HG03066 (cell line): ENCODE results near the gene CNTN5.

Experiments
- ATAC-seq: cut with Tn5 transposase; IDR thresholded peaks from one replicate; pipeline ENCODE4 v1.9.1; 2021; ENCODE audit warnings: low read depth; ENCODE audit not compliant: unreplicated experiment

The CNTN5 gene

DNA sequence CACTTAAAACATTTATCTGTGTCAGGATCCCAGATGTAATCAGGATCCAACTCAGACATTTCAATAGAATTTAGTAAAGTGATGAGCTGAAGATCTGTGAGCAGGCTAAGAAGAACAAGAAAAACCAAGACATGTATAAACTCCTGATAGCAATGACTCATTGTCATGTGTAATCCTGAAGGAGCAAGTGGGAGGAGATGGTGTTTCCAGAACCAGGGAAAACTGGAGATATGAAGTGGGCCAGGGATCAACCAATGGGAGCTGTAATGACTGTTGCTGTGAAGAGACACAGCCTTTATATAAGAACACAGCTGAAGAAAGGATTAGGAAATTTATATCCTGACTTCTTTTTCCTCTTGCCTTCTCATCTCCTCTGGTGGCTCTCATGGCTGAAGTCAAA is 983.8 kb downstream of the CNTN5 start:
- no peak for ATAC-seq

DNA sequence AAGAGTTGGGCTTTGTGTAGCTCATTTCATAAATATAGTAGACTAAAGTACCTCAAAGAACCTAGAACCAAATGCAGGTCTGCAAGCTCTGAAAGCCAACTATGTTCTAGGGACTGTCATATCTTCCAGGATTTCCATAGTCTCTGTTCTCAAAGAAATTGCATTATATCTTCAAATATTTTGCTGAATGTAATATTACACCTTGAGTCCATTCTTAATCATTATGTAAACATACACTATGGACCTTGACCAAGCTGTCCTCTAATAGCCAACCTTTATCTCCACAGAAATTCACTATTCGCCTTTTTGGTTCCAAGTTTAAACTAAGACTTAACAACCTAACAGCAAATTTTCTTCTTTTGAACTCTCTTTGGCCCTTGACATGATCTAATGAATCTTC is 987.7 kb downstream of the CNTN5 start:
- ATAC-seq = no peak

DNA sequence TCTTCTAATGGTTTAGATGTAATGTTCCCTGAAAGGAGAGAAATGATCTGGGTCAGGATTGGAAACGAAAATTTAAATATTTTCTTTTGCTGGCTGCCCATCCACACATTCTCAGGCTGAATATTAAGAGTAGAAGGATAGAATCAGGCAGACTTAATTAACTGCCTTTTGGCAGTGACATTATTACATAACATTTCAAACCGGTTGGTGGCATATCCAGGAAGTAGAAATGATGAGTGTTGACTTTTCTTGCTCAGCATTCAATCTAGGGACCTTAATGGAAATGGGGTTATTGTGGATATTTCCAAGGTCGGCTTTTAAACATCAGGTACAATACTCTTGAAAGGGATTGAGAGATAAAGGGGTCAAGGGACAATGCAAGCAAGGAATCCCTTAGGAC is 989.0 kb downstream of the CNTN5 start:
- ATAC-seq = no peak

DNA sequence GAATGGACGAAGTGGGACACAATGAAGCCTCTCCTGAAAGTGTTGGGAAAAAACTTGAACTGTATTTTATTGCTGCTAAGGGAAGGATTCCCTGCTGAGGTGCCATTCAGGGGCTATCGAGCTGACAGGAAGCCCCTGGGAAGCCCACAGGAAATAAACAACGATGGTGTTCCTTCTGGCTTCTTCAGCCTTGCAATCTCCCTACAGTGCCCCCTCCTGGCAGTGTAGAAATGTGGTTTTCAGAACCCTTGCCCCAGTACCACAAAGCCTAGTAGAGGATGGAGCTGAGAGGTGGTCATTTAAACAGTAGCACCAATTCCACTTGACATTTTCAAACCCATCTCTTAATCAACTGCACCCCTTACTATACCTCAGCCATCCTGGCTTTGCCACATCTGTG is 989.6 kb downstream of the CNTN5 start:
- ATAC-seq = no peak

DNA sequence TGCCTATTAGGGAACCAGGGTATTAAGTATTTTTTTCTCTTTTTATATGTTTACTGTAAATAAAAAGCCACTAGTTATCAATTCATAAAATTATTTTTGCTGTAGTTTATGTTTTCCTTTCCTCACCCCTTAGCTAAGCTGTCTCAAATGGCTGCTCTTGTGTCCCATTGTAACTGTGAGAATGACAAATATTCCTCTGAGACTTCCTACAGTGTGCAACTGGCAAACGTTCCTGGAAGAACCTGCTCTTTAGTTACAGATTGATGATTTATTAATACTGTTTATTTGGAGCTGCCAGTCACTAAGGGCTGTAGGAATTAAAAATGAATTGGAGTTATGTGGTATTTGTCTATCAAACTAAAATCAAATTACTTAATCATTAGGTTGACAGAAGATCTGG is 990.9 kb downstream of the CNTN5 start:
- ATAC-seq = no peak

DNA sequence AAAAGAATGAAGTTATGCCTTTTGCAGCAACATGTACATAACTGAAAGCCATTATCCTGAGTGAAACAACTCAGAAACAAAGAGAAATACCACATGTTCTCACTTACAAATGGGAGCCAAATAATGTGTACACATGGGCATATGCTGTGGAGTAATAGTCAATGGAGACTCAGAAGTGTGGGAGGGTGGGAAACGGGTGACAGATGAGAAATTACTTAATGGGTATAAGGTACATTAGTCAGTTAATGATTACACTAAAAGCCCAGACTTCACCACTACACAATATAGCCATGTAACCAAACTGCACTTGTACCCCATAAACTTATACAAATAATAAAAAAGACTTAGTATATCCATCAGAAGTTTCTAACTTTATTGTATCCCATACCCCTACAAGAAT is 992.3 kb downstream of the CNTN5 start:
- ATAC-seq = no peak

DNA sequence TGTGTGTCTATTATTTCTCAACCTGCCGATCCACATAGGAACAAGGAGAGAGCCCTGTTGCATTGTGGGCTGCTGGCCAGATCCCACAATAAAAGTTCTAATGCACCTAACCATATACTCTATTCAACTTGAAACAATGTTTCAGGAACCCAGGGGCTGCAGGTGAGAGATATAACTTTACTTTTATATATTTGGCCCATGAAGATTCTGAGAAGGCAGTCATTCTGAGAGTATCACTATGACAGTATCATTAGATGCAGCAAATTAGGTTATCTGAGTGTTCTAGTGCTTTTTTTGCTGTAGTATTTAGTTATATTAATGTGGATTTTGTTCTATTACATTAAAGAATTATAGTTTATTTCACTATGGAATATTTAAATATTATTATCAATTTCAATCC is 1011.2 kb downstream of the CNTN5 start:
- ATAC-seq = no peak

DNA sequence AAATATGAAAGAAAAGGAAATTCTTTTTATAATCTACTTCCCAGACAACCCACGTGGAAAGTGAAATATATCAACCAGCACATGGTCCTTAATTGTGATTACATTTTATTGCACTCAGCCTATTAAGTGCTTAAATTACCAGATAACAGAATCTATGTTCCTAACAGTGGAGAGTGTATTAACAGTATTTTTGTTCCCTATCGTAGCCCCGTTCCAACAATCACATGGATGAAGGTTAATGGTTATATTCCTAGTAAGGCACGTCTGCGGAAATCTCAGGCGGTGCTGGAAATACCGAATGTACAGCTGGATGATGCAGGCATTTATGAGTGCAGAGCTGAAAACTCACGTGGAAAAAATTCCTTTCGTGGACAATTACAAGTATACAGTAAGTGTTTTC is 1040.3 kb downstream of the CNTN5 start:
- no peak for ATAC-seq

DNA sequence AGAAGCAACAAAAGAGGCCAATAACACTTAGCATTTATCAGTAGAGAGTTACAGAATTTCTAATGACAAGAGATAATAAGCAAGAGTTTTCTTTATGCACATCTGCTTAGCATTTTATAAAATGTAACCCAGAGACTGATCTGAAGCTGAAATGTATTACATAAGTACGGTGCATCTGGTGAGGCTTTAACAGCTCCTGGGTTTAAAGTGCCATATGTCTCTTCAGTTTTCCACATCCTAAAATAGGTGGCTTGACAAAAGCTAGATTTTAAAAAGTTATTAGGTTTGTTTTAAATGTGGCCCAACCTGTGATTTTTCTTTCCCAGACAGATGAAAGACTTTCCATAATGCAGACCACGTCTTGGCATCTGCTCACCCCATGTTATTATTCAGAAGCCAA is 1045.7 kb downstream of the CNTN5 start:
- no peak for ATAC-seq

DNA sequence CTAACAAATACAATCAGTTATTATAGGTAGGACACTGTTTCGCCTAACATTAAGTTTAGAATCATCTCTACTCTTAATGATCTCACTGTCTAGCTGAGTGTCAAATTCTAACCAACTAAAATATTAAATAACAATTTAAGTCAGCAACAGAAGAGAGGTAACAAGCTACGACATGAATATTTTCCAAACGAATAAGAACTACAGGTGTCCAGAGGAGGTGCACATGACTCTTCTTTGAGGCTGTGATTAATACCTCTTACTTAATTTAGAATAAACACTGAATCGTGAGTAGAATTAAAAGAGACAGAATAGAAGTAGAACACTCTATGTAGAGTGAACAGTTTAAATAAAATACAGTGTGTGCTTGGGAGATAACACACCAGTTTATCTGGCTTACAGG is 1047.4 kb downstream of the CNTN5 start:
- no peak for ATAC-seq

DNA sequence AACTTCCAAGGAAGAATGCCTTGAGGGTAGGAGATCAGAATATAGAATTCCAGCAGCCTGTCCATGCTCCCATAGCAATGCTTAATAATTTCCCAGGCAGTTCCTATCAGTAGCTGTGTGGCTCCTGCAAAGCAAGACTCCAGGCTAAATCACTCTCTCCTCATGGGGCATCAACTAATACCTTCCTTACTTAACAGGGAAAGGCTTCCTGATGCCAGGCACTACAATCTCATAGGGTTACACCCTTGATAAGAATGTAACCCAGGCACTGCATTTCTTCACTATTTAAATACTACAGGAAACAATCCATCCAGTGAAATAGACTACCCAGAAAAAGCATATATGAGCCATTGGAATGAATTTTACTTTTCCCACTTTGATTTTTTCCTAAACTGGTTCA is 1051.4 kb downstream of the CNTN5 start:
- ATAC-seq = no peak

DNA sequence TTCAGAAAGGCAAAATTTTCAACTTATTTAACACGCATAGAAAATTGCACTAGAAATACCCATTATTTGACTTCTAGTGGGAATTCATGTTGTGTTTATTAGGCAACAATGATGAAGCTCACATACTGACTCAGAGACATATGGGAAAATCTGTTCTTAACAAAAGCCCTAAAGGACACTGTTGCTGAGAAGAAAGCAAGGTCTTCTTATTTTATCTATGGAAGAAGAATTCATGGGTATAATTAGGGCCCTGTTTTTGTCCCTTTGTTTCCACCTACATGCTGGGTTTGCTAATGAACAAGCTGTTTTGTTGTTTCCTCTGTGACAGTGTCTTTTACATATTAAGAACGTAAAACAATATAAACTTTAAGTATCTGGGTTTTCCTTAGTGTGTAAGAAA is 1059.6 kb downstream of the CNTN5 start:
- ATAC-seq = no peak

DNA sequence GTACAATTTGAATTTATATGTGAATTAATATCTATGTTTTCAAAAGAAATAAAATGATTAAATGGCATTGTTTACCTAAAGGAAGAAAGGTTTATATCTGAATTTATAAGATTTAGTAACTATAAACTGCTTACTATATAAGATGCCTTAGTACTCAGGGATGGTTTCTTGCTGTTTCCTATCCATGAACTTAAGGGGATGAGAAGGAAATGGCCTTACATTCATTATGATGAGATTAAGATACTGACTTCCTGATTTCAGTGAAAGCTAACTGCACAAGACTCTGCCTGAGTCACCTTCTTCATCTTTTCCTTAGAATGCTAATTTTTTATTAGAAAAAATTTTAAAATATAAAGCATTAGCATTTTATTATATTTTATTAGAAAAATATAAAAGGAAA is 1060.1 kb downstream of the CNTN5 start:
- ATAC-seq = no peak

DNA sequence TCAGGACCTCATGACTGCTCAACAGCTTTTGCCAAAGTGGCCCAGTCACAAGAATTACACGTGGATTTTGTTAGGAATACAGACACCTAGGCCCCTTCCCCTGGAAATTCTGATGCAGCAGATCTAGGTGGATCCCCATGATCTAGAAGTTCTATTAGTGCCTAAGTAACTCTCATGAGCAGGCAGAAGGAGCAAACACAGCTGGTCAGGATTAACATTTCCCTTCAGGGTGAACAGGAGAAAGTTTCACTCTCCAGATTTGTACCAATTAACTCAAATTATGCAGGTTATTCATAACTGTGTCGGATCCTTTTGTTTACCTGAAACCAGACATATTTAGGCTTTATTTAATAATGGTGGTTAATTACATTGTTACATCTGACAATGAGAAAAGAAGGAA is 1072.9 kb downstream of the CNTN5 start:
- no peak for ATAC-seq

DNA sequence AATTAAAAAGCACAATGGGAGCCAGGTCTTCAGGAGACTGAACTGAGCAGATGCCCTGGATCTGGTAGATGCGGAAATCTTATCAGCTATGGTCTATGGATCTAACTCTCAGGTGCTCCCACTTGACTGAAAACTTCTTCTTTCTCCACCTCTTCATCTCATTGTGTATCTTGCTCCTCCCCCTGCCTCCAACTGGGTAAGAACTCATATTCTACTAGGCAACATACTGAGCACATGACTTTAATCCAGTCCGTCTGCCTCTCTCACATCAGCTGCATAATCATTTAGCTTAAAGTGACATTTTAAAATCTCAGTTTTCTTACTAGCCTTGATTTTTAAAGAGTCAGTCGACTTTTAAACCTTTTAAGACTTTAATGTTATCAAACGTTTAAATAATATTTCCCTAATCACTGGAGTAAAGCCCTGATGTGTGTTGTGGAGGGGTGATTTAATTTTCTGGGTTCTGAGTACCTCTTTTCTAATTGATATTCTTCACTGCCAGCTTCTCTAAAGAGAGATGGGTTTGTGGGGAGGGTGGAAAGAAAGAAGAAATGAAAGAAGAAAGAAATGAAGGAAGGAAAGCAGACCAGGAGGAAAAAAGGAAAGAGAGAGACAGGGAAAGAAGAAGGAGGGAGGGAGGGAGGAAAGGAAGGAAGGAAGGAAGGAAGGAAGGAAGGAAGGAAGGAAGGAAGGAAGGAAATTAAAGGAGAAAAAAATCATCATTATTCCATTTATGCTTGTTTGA is 1073.5 kb downstream of the CNTN5 start:
- no peak for ATAC-seq

DNA sequence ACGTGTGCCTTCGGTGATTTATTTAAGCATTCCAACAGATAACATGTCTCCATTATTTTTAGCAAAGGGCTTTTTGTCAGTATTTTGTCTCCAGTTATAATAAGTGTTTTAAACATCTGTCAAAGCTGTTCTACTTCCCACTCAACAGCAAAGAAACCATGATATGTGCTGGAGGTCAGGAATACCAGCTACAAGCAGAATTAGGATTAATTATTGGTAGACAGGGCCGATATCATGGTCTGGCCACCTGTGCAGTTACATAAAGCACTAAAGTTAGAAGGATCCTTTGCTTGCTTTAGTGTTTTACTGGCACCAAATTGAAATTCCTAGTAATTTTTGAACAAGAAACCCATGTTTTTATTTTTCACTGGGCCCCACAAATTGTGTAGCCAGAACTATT is 1075.1 kb downstream of the CNTN5 start:
- ATAC-seq = no peak

DNA sequence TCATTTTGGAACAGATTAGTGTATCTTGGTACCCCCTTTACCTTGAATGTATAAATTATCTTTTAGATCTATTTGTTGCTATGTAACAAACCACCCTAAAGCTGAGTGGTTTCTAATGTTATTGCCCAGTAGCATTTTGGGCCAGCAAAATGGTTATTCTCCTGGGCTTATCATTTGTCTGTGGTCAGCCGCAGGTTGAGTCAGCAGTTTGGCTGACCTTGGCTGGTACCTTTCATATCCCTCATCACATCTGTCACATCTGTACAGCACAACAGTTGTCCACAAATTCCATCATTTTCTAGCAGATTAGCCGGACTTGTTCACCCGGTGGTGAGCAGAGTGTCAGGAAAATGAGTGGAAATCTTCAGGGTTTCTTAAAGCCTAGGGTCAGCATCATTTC is 1077.8 kb downstream of the CNTN5 start:
- ATAC-seq = no peak

DNA sequence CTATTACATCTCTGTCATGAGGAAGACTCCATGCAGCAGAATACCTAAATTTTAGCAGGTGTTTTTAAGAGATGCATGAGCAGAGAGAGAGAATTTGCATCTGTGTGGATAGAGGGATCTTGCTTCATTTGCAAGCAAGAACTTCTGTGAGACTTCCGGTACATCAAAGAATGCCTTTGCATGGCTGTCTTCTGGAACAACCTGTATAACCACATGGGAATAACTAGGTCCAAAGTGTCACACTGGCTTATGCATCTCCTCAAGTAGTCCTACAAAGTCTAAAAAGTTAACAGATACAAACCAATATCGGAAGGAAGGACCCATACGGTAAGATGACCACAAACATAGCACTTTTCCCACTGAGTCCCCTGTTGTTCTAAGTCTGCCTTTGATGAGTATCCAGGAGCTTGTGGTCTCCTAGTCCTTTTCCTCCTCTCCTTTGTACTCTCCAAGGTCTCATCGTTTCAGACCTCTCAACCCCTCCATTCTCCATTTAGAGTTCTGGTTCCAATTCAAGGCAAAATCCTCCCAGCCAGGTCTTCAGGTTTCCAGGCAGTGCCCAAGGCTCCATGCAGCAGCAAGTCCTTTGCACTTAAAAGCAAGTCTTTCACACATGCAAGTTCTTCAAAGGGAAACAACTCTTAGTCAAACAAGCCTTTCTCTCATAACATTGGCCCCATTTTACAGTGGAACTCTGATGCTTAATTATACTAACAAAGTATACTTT is 1084.7 kb downstream of the CNTN5 start:
- ATAC-seq = no peak

DNA sequence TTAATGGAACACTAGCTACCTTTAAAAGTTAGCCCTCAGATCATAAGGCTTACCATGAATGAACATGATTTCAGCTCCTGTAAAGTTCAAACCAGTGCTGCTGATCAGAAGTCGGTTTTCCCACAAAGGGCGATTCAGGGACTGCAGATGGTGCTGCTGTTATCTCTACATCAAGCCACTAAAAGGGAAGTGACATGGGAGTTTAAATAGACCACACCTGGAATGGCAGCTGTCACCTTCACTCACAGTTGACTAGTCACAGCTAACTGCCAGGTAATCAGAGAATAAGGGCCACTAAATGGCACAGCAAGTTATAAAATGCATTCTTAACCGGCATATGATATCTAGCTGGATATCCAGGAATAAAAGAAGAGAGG is 1085.2 kb downstream of the CNTN5 start:
- no peak for ATAC-seq

DNA sequence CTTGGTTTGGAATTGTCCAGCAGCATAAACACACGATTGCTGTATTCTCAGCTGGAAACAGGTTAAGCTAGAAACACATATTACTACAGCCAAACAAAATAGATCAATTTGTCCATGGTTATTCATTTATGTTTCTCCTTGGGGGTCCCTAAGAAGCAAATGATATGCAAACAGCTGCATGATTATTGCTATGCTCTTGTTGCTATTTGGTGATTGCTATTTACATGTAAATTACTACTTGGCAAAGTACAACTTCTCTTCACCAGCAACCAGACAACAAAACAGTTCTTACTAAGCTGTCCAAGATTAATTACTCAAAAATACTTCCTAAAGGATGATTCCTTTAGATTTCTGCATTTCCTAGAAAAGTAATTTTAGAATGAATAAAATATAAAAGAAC is 1098.4 kb downstream of the CNTN5 start:
- no peak for ATAC-seq

DNA sequence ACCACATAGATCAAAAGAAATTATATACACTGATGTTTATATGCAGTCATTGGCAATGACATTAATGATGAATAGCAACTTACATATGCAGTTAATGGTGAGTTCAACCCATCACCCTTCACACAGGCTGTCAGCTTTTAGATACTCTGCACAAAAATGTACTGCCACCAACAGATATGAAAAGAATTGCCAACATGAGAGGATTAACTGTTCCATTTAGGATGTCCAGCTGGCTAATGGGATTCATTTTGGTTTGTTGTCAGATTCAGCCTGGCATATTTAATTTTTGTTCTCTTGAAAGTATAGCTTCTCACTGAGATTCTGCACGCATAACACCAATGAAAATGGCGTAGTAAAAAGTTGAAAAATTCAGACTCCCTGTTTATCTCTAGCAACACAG is 1112.4 kb downstream of the CNTN5 start:
- no peak for ATAC-seq

DNA sequence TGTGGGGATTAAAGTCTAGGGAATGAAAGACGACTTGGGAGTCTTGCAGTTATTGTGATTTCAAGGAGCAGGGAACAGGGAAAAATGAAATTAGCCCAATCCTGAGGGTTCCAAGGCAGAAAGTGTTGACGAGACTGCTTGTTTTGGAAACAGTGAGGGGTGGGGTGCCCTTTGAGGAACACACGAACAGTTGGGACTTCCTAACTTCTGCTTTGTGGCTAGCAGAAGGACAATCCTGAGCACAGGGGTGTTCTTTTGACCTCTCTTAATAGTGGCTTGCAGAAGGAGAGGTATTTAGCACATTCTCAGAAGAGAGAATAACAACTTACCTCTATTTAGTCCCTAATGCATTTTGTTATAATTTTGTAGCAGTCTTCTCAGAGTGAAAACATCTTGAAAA is 1120.5 kb downstream of the CNTN5 start:
- no peak for ATAC-seq
